ENCODE measurements around the gene ASB1. TPM values are rescaled to one million over a fixed set of nuclear protein-coding genes. Genes with fewer than 3 reads are reported as not detected.

The ASB1 gene
- total RNA-seq, 3 donors from 2014 or later: 11.2 to 18.7 (median 18.4) TPM

- H3K27me3 ChIP-seq: no peaks in the 10 kb centered on the region
- H3K36me3 ChIP-seq: no peaks in the 10 kb centered on the region
- H3K9me3 ChIP-seq: peaks cover 3 to 11% of the 10 kb centered on the region in 2 donors
- H3K4me1 ChIP-seq: peaks cover 0 to 7% of the 10 kb centered on the region in 2 donors
- TF ChIP-seq CTCF (IDR thresholded peaks at IDR 0.05): no peak
- TF ChIP-seq POLR2AphosphoS5 (IDR thresholded peaks at IDR 0.05): no peak
- TF ChIP-seq POLR2A (IDR thresholded peaks at IDR 0.05): no peak
- peak overlapping the region in 2 of 3 donors; percentile 5 to 47 for H3K4me3 ChIP-seq
- intact Hi-C loops (cut with DNase I; ENCODE audit: low total_unique reads): no loop called here
- DNase-seq (ENCODE audit: low spot score in 2 of 2): peak in 1 of 2 donors; percentile 34
- H3K27ac ChIP-seq: peak overlapping the region; percentile 61 to 67
Measured at GRCh38 chr2:238458651-238459050, 31.9 kb downstream of the ASB1 start.

- Histone ChIP-seq H3K4me3 (peak overlapping the region in 2 of 3 donors; percentile 5 to 47), H3K9me3 (peaks cover 3 to 11% of the 10 kb centered on the region in 2 donors), H3K27ac (peak overlapping the region; percentile 61 to 72), H3K36me3 (no peaks in the 10 kb centered on the region), H3K27me3 (no peaks in the 10 kb centered on the region), H3K4me1 (peaks cover 0 to 7% of the 10 kb centered on the region in 2 donors)
- DNase-seq (ENCODE audit: low spot score in 2 of 2): peak in 1 of 2 donors; percentile 36
- no peak for TF ChIP-seq POLR2A (IDR thresholded peaks at IDR 0.05)
- TF ChIP-seq CTCF (IDR thresholded peaks at IDR 0.05): no peak
- TF ChIP-seq POLR2AphosphoS5 (IDR thresholded peaks at IDR 0.05): peak in 1 of 3 donors; percentile 40
- intact Hi-C loops (cut with DNase I; ENCODE audit: low total_unique reads): no loop called here
Measured at GRCh38 chr2:238459081-238459629, 32.4 kb downstream of the ASB1 start.

GRCh38 chr2:238461051-238461450 lies 34.3 kb downstream of the ASB1 start:
- Histone ChIP-seq H3K4me3 (no peak overlapping the region), H3K27me3 (no peaks in the 10 kb centered on the region), H3K27ac (no peak overlapping the region), H3K9me3 (peaks cover 0 to 11% of the 10 kb centered on the region in 2 donors), H3K4me1 (peaks cover 0 to 7% of the 10 kb centered on the region in 2 donors), H3K36me3 (no peaks in the 10 kb centered on the region)
- no peak for DNase-seq (ENCODE audit: low spot score in 2 of 2)
- TF ChIP-seq CTCF (IDR thresholded peaks at IDR 0.05): no peak
- TF ChIP-seq POLR2AphosphoS5 (IDR thresholded peaks at IDR 0.05): no peak
- TF ChIP-seq POLR2A (IDR thresholded peaks at IDR 0.05): no peak
- intact Hi-C loops (cut with DNase I; ENCODE audit: low total_unique reads): no loop called here

GRCh38 chr2:238461491-238461890 lies 34.8 kb downstream of the ASB1 start:
- intact Hi-C loops (cut with DNase I; ENCODE audit: low total_unique reads): no loop called here
- no peak for DNase-seq (ENCODE audit: low spot score in 2 of 2)
- no peak for TF ChIP-seq POLR2A (IDR thresholded peaks at IDR 0.05)
- TF ChIP-seq CTCF (IDR thresholded peaks at IDR 0.05): no peak
- no peak for TF ChIP-seq POLR2AphosphoS5 (IDR thresholded peaks at IDR 0.05)

GRCh38 chr2:238461916-238462315 lies 35.2 kb downstream of the ASB1 start:
- Histone ChIP-seq H3K27me3 (no peaks in the 10 kb centered on the region), H3K9me3 (peaks cover 0 to 4% of the 10 kb centered on the region in 2 donors), H3K27ac (no peak overlapping the region), H3K4me1 (peaks cover 0 to 7% of the 10 kb centered on the region in 2 donors), H3K4me3 (no peak overlapping the region), H3K36me3 (no peaks in the 10 kb centered on the region)
- DNase-seq (ENCODE audit: low spot score in 2 of 2): no peak
- no peak for TF ChIP-seq POLR2AphosphoS5 (IDR thresholded peaks at IDR 0.05)
- no peak for TF ChIP-seq CTCF (IDR thresholded peaks at IDR 0.05)
- TF ChIP-seq POLR2A (IDR thresholded peaks at IDR 0.05): no peak
- intact Hi-C loops (cut with DNase I; ENCODE audit: low total_unique reads): no loop called here

More at GRCh38 chr2:238461491-238461890, 34.8 kb downstream of the ASB1 start:
- Histone ChIP-seq H3K27me3 (no peaks in the 10 kb centered on the region), H3K4me3 (no peak overlapping the region), H3K9me3 (peaks cover 0 to 8% of the 10 kb centered on the region in 2 donors), H3K27ac (no peak overlapping the region), H3K4me1 (peaks cover 0 to 7% of the 10 kb centered on the region in 2 donors), H3K36me3 (no peaks in the 10 kb centered on the region)
